Mesendoderm (in vitro differentiated cells): ENCODE data around the gene PLEKHA1.

Experiments
- DNase-seq: peaks from one replicate; pipeline ENCODE4 v3.0.0; 2013
- H2AK5ac ChIP-seq: 2 replicates; pipeline ENCODE4 v1.6.1; 2013; ENCODE audit warnings: low read length, inconsistent platforms
- H2BK120ac ChIP-seq: 2 replicates; pipeline ENCODE4 v1.6.1; 2013; ENCODE audit warnings: low read depth, mild to moderate bottlenecking, low read length, moderate library complexity, mixed read lengths
- H2BK15ac ChIP-seq: replicated peaks from 2 replicates; pipeline ENCODE4 v1.6.1; 2013; ENCODE audit warnings: low read depth, mild to moderate bottlenecking, moderate library complexity
- H2BK5ac ChIP-seq: 2 replicates; pipeline ENCODE4 v1.6.1; 2013; ENCODE audit warnings: low read length, inconsistent platforms
- H3K18ac ChIP-seq: 2 replicates; pipeline ENCODE4 v1.6.1; 2013; ENCODE audit warnings: mild to moderate bottlenecking, low read length, mixed read lengths
- H3K23ac ChIP-seq: one replicate; pipeline ENCODE4 v1.6.1; 2013; ENCODE audit warnings: low read length
- H3K27ac ChIP-seq: 2 replicates; pipeline ENCODE4 v1.5.1; 2013; ENCODE audit warnings: low read depth, mild to moderate bottlenecking, inconsistent platforms, low read length, moderate library complexity
- H3K27me3 ChIP-seq: 2 replicates; pipeline ENCODE4 v1.6.1; 2013; ENCODE audit warnings: low read length, control low read depth, mild to moderate bottlenecking, inconsistent platforms; ENCODE audit not compliant: insufficient read depth, poor library complexity
- H3K36me3 ChIP-seq: 2 replicates; pipeline ENCODE4 v1.6.1; 2013; ENCODE audit warnings: low read length, inconsistent platforms; ENCODE audit not compliant: control insufficient read depth, insufficient read depth
- H3K4ac ChIP-seq: one replicate; pipeline ENCODE4 v1.6.1; 2013; ENCODE audit warnings: low read depth, mild to moderate bottlenecking, low read length, moderate library complexity
- H3K4me1 ChIP-seq: 2 replicates; pipeline ENCODE4 v1.6.1; 2013; ENCODE audit warnings: low read depth, low read length, inconsistent platforms; ENCODE audit not compliant: control insufficient read depth
- H3K4me2 ChIP-seq: 2 replicates; pipeline ENCODE4 v1.6.1; 2013; ENCODE audit warnings: low read length
- H3K4me3 ChIP-seq: 2 replicates; pipeline ENCODE4 v1.5.1; 2013; ENCODE audit warnings: mild to moderate bottlenecking, low read length
- H3K56ac ChIP-seq: one replicate; pipeline ENCODE4 v1.6.1; 2013; ENCODE audit warnings: low read length
- H3K79me1 ChIP-seq: 2 replicates; pipeline ENCODE4 v1.6.1; 2013; ENCODE audit warnings: low read length, inconsistent platforms
- H3K79me2 ChIP-seq: 2 replicates; pipeline ENCODE4 v1.6.1; 2013; ENCODE audit warnings: mild to moderate bottlenecking, low read length; ENCODE audit not compliant: control insufficient read depth, insufficient read depth
- H3K9ac ChIP-seq: 2 replicates; pipeline ENCODE4 v1.6.1; 2013; ENCODE audit warnings: low read length, inconsistent platforms
- H4K5ac ChIP-seq: one replicate; pipeline ENCODE4 v1.6.1; 2013; ENCODE audit warnings: low read length
- H4K8ac ChIP-seq: one replicate; pipeline ENCODE4 v1.6.1; 2013; ENCODE audit warnings: low read depth, mild to moderate bottlenecking, control low read depth, low read length, moderate library complexity
- WGBS: extraction: QIAGEN DNeasy Blood & Tissue Kit; methylation state at CpG from one replicate; pipeline ENCODE4 v1.1.7; 2013; ENCODE audit warnings: low lambda C conversion rate, missing lambda C conversion rate; ENCODE audit not compliant: insufficient coverage; ENCODE audit errors: extremely low coverage; 5-methylcytosine and 5-hydroxymethylcytosine counted together

The PLEKHA1 gene

DNA sequence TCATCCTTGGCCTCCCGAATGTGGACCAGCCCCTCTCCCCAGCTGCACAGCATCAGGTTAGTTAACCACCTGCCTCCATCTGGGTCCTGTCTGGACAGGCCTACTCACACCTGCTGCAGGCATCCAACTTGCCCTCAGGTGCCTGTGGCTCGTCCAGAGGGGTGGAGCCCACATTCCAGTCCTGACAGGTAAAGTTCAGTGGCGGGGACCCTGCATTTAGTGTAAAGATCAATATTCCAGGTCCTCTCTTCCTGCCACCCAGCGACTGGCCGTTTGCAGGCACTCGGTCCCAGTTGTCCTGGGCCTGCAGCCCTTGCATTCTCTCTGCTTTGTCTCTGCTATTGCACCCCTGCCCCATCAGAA, 101.8 kb downstream of the PLEKHA1 start:
- no peak overlapping the region for H3K9ac ChIP-seq
- no peak overlapping the region for H3K27ac ChIP-seq
- H3K79me2 ChIP-seq = no peaks in the 10 kb centered on the region
- no peak overlapping the region for H4K5ac ChIP-seq
- no peak overlapping the region for H3K23ac ChIP-seq
- H2BK5ac ChIP-seq = no peak overlapping the region
- H3K56ac ChIP-seq = no peak overlapping the region
- no peak overlapping the region for H3K4ac ChIP-seq
- no peak for DNase-seq
- no peak overlapping the region for H2BK120ac ChIP-seq
- H2BK15ac ChIP-seq = no peak overlapping the region
- no peaks in the 10 kb centered on the region for H3K79me1 ChIP-seq
- H4K8ac ChIP-seq = no peak overlapping the region
- no peaks in the 10 kb centered on the region for H3K4me1 ChIP-seq
- no peak overlapping the region for H3K4me2 ChIP-seq
- WGBS = no CpG with 5 or more reads among the region's 6 CpGs
- no peak overlapping the region for H3K4me3 ChIP-seq
- no peak overlapping the region for H3K18ac ChIP-seq
- H2AK5ac ChIP-seq = no peak overlapping the region
- H3K36me3 ChIP-seq = no peaks in the 10 kb centered on the region
- no peaks in the 10 kb centered on the region for H3K27me3 ChIP-seq

GRCh38 chr10:122477436-122477835, 102.9 kb downstream of the PLEKHA1 start:
- Histone ChIP-seq H3K27ac (no peak overlapping the region), H3K79me2 (no peaks in the 10 kb centered on the region)

GRCh38 chr10:122478971-122479370, 104.5 kb downstream of the PLEKHA1 start:
- no peak overlapping the region for H3K18ac ChIP-seq
- no peaks in the 10 kb centered on the region for H3K79me1 ChIP-seq
- H3K27me3 ChIP-seq = no peaks in the 10 kb centered on the region
- H2AK5ac ChIP-seq = no peak overlapping the region
- H4K5ac ChIP-seq = no peak overlapping the region
- no peaks in the 10 kb centered on the region for H3K36me3 ChIP-seq
- no peak overlapping the region for H3K23ac ChIP-seq
- H3K79me2 ChIP-seq = no peaks in the 10 kb centered on the region
- WGBS = no CpG with 5 or more reads among the region's 7 CpGs
- H4K8ac ChIP-seq = no peak overlapping the region
- H3K4me2 ChIP-seq = no peak overlapping the region
- H2BK5ac ChIP-seq = no peak overlapping the region
- no peak for DNase-seq
- H3K27ac ChIP-seq = no peak overlapping the region
- no peak overlapping the region for H3K9ac ChIP-seq
- H3K4ac ChIP-seq = no peak overlapping the region
- no peak overlapping the region for H2BK15ac ChIP-seq
- no peak overlapping the region for H2BK120ac ChIP-seq
- no peak overlapping the region for H3K4me3 ChIP-seq
- H3K56ac ChIP-seq = no peak overlapping the region
- H3K4me1 ChIP-seq = no peaks in the 10 kb centered on the region

More at GRCh38 chr10:122477436-122477835, 102.9 kb downstream of the PLEKHA1 start:
- H3K36me3 ChIP-seq = no peaks in the 10 kb centered on the region
- DNase-seq = no peak
- H3K4me1 ChIP-seq = no peaks in the 10 kb centered on the region
- H3K4ac ChIP-seq = no peak overlapping the region
- H4K5ac ChIP-seq = no peak overlapping the region
- no peak overlapping the region for H3K23ac ChIP-seq
- no peak overlapping the region for H3K4me2 ChIP-seq
- no peak overlapping the region for H3K9ac ChIP-seq
- no peak overlapping the region for H3K56ac ChIP-seq
- no CpG with 5 or more reads among the region's 5 CpGs for WGBS
- no peak overlapping the region for H3K4me3 ChIP-seq
- no peak overlapping the region for H2BK5ac ChIP-seq
- no peaks in the 10 kb centered on the region for H3K27me3 ChIP-seq
- H3K18ac ChIP-seq = no peak overlapping the region
- H2BK15ac ChIP-seq = no peak overlapping the region
- no peaks in the 10 kb centered on the region for H3K79me1 ChIP-seq
- H4K8ac ChIP-seq = no peak overlapping the region
- no peak overlapping the region for H2BK120ac ChIP-seq
- no peak overlapping the region for H2AK5ac ChIP-seq

DNA sequence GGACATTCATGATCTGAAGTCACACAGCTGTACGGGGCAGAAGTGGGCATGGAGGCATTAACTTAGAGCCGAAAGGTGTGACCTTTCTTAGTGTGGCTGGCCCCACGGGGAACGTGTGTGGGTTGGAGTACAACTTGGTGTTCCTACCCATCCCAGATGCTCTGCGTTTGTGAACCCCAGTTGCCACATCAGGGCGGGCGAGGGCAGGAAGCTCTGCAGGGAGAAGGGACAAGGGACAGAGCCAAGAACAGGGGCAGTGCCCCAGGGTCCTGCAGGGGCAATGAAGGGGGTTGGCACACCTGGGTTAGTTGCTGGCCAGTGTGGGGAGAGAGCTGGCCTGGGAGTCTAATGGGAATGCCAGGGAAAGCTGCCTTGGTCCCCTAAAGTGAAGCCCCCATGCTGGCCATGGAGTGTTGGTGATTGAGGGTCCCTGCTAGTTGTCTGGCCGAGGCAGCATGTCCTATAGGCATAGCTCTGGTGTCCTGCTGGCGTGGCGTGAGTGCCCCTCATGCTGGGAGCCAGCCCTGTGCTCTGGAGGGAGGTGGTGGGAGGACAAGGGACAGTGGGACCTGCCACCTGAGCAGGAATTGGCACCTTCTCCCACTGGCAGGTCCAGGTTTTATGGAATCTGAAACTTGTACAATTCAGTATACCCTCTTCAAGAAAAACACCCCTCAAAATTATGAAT, 105.8 kb downstream of the PLEKHA1 start:
- Histone ChIP-seq H3K27ac (no peak overlapping the region), H3K79me2 (no peaks in the 10 kb centered on the region), H3K9ac (no peak overlapping the region), H4K8ac (no peak overlapping the region), H3K79me1 (no peaks in the 10 kb centered on the region), H3K56ac (no peak overlapping the region), H3K23ac (no peak overlapping the region), H3K4me1 (no peaks in the 10 kb centered on the region), H3K36me3 (no peaks in the 10 kb centered on the region), H3K18ac (no peak overlapping the region), H2AK5ac (no peak overlapping the region), H3K4me3 (no peak overlapping the region), H3K27me3 (no peaks in the 10 kb centered on the region), H2BK120ac (no peak overlapping the region), H3K4ac (no peak overlapping the region), H2BK5ac (no peak overlapping the region), H3K4me2 (no peak overlapping the region), H4K5ac (no peak overlapping the region), H2BK15ac (no peak overlapping the region)
- WGBS = no CpG with 5 or more reads among the region's 10 CpGs
- no peak for DNase-seq

GRCh38 chr10:122481296-122482056, 107.0 kb downstream of the PLEKHA1 start:
- no peak overlapping the region for H2BK5ac ChIP-seq
- no CpG with 5 or more reads among the region's 6 CpGs for WGBS
- no peak overlapping the region for H3K18ac ChIP-seq
- H3K56ac ChIP-seq = no peak overlapping the region
- no peak overlapping the region for H3K9ac ChIP-seq
- no peak overlapping the region for H3K4me3 ChIP-seq
- no peaks in the 10 kb centered on the region for H3K27me3 ChIP-seq
- H3K79me2 ChIP-seq = no peaks in the 10 kb centered on the region
- H3K36me3 ChIP-seq = no peaks in the 10 kb centered on the region
- H4K8ac ChIP-seq = no peak overlapping the region
- no peak overlapping the region for H3K4me2 ChIP-seq
- no peaks in the 10 kb centered on the region for H3K79me1 ChIP-seq
- no peak overlapping the region for H2AK5ac ChIP-seq
- no peak overlapping the region for H2BK120ac ChIP-seq
- no peaks in the 10 kb centered on the region for H3K4me1 ChIP-seq
- H3K23ac ChIP-seq = no peak overlapping the region
- no peak overlapping the region for H2BK15ac ChIP-seq
- DNase-seq = no peak
- H3K27ac ChIP-seq = no peak overlapping the region
- H4K5ac ChIP-seq = no peak overlapping the region
- no peak overlapping the region for H3K4ac ChIP-seq
